Cardiac fibroblast (primary cell): ENCODE data around the gene CSF1.

Experiments used
- DNase-seq, 2 donors: peaks; one replicate each; pipeline versions ENCODE4 v3.0.0 to v3.0.0-alpha.2; 2010; ENCODE audit warnings: low read depth in 2 of 2
- H3K4me3 ChIP-seq, 2 donors: replicated peaks in 1 of 2; 1 replicate in 1 of 2; 2 replicates in 1 of 2; pipeline ENCODE4 v1.5.1; 2011; ENCODE audit warnings: low read depth in 2 of 2, low read length in 2 of 2, mild to moderate bottlenecking in 2 of 2, moderate library complexity in 1 of 2
- CTCF ChIP-seq: IDR thresholded peaks from one replicate; pipeline ENCODE4 v1.5.1; 2011; ENCODE audit warnings: low read depth, mild to moderate bottlenecking, low read length, inconsistent platforms

CSF1 gene

GRCh38 chr1:109938556-109938955 lies 27.9 kb downstream of the CSF1 start:
- no peak for TF ChIP-seq CTCF
- DNase-seq, result no peak
- H3K4me3 ChIP-seq, result no peak overlapping the region

GRCh38 chr1:109942434-109942833 lies 31.8 kb downstream of the CSF1 start:
- DNase-seq, result no peak
- TF ChIP-seq CTCF, result no peak
- no peak overlapping the region for H3K4me3 ChIP-seq

- no peak for TF ChIP-seq CTCF
- no peak for DNase-seq
- H3K4me3 ChIP-seq, result no peak overlapping the region
Measured at GRCh38 chr1:109944541-109944940, 33.9 kb downstream of the CSF1 start.

- H3K4me3 ChIP-seq, result no peak overlapping the region
- no peak for TF ChIP-seq CTCF
- DNase-seq, result no peak
Measured at GRCh38 chr1:109946511-109946910, 35.9 kb downstream of the CSF1 start.

GRCh38 chr1:109947582-109948284 lies 37.1 kb downstream of the CSF1 start:
- DNase-seq, result no peak
- H3K4me3 ChIP-seq, result no peak overlapping the region
- no peak for TF ChIP-seq CTCF

- no peak for DNase-seq
- H3K4me3 ChIP-seq, result no peak overlapping the region
- no peak for TF ChIP-seq CTCF
Measured at GRCh38 chr1:109948285-109948630, 37.6 kb downstream of the CSF1 start.

GRCh38 chr1:109950038-109950437 lies 39.4 kb downstream of the CSF1 start:
- DNase-seq, result no peak
- TF ChIP-seq CTCF, result no peak
- no peak overlapping the region for H3K4me3 ChIP-seq
